Left colon (tissue), 2 donors: ENCODE measurements around the gene FER. TPM values are rescaled to one million over a fixed set of nuclear protein-coding genes. Genes with fewer than 3 reads are reported as not detected.
"Not testable (repeated sequence)": the region's sequence is repeated elsewhere in the genome, so short reads cannot be mapped to it uniquely, and the experiment has no call there.

ENCODE experiments used
- ATAC-seq: fragments of 200-7000 bp; cut with Tn5 transposase; one replicate; pipeline ENCODE4 v1.9.1; 2020; ENCODE audit warnings: mild to moderate bottlenecking, moderate library complexity
- DNase-seq, 2 donors: peaks; one replicate each; pipeline ENCODE4 v3.0.0-alpha.2; 2020
- intact Hi-C, 2 donors: fragments of 100-400 bp; cut with DNase I in 1 of 2; cut with micrococcal nuclease in 1 of 2; formaldehyde crosslinking; loops; one replicate each; pipeline versions ENCODE4 v1.11.2 to v1.14.0; 2022; cut with DNase I, micrococcal nuclease
- total RNA-seq, 2 donors: library from RNA; stranded (reverse); fragmentation: NEBNext Ultra II Directional; extraction: Animal tissue kit (Norgen Biotek cat#: 25700); gene quantifications; one replicate each; pipeline ENCODE4 v1.2.1, GENCODE V29; 2021
- donor health status: DM: no; HTN: no; CAD: no.
- donor health status: DM: yes; HTN: yes; CAD: no.

The FER gene
- total RNA-seq, 2 donors from 2014 or later, result 11.6 to 15.6 TPM

DNA sequence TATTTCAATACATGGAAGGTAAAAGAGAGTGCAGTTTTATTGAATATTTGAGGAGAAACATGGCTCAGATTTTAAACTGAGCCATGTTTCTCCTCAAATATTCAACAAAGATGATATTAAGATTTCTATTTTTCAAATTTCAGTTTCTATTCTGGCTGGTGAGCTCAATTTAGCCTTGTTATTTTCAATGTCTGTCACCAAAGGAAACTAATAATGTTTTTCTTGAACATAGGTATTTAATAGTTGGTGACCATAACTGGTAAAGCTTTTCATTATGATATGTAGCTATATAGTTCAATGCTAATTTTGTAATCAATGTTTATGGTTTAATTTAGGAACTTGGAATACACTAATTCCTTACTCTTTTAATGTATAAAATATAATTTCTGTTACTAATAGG is 177.4 kb downstream of the FER start:
- ATAC-seq (no peak), DNase-seq (no peak)
- intact Hi-C loops, result no loop called here

DNA sequence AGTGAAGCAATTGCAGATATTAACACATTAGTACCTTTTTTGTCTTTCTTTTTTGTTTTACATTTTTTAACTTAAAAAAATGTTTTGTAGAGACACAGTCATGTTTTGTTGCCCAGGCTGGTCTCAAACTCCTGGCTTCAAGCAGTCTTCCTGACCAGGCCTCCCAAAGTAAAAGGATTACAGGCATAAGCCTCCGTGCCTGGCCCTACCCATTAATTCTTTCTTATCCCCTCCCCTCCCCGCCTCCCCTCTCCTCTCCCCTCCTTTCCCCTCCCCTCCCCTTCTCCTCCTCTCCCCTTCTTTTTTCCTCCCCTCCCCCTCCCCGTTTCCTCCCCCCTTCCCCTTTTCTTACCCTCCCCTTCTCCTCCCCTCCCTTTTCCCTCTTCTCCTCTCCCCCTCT is 182.4 kb downstream of the FER start:
- DNase-seq (no peak), ATAC-seq (no peak)
- intact Hi-C loops, result no loop called here

DNA sequence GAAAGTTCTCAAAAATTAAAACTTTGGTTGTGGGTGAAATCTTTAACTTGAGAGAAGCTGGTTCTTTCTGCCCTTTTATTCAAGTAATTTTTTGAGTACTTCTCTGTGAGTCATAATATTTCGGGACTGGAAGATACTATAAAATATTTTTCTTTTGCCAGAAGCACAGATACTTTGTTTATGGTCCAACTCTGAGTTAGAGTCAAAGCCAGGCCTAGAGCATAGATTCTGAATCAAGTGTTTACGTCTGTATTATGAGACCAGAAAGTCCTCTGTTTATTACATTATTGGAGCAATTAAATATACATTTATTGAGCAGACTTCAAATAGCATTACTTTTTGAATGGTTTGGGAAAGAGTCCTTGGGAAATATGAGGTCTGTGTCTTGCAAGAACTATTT is 187.9 kb downstream of the FER start:
- DNase-seq (no peak), ATAC-seq (no peak)
- intact Hi-C loops, result no loop called here

DNA sequence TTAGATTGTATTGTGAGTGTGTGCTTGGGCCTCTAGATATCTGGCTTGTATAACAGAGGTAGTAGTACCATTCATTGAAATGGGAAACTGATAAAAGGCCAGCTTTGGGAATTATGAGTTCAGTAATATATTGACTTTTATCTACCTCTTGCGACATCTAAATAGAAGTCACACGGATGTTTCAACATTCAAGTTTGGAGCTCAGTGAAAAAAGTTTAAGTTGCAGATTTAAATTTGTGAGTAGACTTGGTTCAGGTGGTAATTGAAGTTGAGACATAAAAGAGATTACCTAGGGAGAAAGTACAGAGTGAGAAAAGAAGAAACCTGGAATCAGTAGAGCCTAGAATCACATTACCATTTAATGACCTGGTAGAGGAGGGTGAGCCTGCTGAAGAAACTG is 189.5 kb downstream of the FER start:
- ATAC-seq (no peak), DNase-seq (no peak)
- intact Hi-C loops, result no loop called here

DNA sequence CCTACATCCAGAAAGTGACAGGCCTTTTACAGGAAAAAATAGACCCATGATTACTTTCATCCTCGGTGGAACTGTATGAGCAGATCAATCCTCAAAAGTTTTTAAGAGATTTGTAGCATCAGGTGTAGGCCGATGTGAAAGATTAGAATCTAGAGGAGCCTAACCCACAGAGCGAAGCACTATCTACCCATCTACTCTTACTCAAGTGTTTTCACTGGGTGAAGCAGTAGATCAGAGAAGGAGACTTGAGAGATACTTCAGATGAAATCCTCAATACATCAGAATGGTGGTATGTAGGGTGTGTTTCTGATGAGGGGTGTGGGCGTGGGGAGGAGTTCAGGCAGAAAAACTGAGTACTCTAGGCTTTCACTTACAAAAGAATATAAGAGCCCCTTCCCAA is 192.8 kb downstream of the FER start:
- ATAC-seq (no peak), DNase-seq (no peak)
- intact Hi-C loops, result no loop called here

DNA sequence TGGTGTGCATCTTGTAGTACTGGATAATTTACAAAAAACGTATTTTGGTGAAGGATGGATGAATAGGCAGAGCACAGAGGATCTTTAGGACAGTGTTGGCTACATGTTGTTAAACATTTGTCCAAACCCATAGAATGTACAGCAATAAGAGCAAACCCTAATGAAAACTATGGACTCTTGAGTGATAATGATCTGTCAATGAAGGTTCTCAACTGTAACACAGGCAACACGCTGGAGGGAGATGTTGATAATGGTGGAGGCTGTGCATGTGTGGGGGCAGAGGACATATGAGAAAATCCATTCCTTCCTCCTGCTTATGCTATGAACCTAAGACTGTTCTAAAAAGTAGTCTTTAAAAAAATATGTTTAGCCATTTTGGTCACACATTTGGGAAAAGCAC is 194.0 kb downstream of the FER start:
- no peak for DNase-seq
- intact Hi-C loops, result no loop called here
- ATAC-seq, result no peak

DNA sequence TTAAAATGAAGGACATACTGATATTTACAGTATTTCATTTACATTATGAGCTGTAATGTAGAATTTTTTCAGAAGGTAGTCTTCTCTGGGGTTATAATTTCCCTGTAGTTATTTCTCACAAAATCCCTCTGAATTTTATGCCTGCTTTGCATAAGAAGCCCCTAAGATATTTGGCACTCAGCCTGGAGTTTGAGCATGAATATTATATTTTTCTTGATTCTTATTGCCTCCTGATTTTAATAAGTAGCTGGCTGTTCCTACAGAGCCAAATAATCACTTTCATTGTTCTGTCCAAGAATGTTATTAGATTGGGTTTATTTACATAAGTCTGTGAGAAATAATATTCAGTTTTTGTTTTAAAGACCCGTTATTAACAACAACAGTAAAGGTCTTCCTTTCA is 195.0 kb downstream of the FER start:
- intact Hi-C loops, result no loop called here
- ATAC-seq (no peak), DNase-seq (no peak)

DNA sequence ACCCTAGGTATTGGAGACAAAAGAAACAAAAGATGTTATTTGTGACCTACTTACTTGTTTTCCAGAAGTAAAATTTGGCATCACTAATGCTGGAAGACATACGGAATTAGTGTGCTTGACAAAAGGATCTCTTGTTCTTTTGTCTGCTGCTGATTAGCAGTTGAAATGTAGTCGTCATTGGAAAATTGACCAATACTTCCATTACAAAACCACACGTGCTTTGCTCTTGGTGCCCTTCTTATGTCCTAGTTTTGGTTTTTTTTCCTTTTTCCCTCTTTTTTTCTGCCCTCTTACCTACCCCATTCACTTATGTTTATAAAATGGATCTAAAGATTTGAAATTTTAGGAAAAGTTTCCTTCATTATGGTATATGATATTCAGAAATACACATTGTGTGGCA is 197.4 kb downstream of the FER start:
- intact Hi-C loops, result no loop called here
- ATAC-seq (no peak), DNase-seq (no peak)

DNA sequence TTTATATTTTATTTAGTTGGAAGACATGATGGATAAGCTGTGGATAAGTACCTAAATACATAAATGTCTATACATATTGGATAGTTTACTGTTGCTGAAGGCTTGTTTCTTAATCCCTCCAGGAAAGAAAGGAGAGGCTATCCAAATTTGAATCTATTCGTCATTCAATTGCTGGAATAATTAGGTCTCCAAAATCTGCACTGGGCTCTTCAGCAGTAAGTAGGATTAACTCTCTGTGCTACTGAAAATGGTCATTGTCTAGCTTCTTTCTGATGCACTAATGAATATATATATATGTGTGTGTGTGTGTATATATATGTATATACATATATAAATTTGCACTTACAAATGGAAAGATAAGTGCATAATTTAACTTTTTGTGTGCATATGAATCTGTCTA is 198.3 kb downstream of the FER start:
- ATAC-seq, result no peak
- intact Hi-C loops, result no loop called here

DNA sequence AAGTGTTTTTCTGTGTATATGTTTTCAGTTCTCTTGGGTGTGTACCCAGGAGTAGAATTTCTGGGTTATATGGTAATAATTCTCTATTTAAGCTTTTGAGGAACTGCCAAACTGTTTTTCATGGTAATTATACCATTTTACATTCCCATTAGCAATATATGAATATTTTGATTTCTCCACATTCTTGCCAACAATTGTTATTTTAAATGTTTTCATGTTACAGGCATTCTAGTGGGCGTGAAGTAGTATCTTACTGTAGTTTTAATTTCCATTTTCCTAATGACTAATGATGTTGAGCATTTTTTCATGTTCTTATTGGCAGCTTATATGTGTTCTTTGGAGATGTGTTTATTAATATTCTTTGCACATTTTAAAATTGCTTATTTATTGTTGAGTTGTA is 199.5 kb downstream of the FER start:
- no peak for DNase-seq
- intact Hi-C loops, result no loop called here
- no peak for ATAC-seq

More for the DNA sequence above, 198.3 kb downstream of the FER start:
- DNase-seq, result no peak

DNA sequence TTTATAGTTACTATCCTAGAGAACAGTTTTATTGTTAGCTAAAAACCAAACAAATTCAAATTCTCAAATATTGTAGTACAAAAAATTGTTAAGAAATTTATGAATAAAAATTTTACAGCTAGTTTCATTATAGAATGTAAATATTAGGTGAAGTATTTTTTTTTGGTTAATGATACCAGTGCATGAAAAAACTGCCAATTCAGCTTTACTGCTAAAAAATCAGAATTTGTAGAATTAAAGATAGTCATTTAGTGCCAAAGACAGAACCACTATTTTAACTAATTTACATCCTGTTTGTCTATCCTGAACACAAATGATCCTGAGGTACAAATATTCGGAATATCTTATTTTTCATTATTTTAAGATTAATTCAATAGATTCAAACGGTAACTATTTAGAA is 202.6 kb downstream of the FER start:
- no peak for DNase-seq
- intact Hi-C loops, result no loop called here
- no peak for ATAC-seq

DNA sequence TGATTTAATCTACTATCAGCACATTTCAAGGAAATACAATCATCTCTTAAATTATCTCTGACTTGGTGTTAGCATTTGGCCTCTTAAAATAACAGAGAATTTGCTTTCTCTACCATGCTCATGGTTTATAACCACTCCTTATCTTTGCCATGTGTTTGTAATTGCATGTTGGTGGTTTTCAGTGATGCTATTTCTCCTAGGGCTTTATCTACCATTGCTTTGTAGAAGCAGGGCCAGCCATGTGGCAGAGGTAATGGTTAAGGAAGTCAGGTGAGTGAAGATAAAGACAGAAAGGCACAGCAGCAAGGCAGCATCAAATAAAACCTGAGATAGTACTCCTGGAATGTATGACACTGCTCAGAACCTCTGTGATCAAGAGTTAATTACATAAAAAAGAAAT is 206.2 kb downstream of the FER start:
- DNase-seq (no peak), ATAC-seq (peak; percentile 78)
- intact Hi-C loops, result no loop called here

DNA sequence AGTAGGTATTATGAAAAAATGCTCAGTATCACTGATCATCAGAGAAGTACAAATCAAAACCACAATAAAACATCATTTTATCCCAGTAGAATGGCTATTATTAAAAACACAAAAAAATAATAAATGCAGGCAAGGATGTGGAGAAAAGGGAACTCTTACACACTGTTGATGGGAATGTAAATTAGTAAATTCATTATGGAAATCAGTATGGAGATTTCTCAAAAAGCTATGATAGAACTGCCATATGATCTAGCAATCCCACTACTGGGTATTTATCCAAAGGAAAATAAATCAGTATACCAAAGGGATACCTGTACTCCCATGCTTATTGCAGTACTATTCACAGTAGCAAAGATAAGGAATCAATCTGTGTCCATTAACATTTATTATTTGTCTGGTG is 209.6 kb downstream of the FER start:
- DNase-seq, result no peak
- no peak for ATAC-seq
- intact Hi-C loops, result no loop called here

DNA sequence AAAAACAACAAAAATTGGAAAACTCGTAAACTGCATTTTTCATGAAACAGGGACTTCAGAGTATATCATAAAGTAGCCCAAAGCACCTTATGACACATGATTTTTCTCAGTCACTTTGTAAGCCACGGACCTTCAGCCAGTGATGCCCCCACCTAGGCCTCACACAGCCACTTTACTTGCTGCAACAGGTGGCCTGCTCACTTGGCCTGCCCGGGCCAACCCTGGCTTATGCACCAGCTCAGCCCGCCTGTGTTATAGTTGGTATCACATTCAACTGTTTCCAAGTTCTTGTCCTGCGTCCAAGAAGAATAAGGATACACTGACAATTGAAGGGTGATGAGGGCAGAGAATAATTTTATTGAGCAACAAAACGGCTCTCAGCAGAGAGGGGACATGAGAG is 219.2 kb downstream of the FER start:
- intact Hi-C loops, result no loop called here
- DNase-seq (no peak), ATAC-seq (no peak)

DNA sequence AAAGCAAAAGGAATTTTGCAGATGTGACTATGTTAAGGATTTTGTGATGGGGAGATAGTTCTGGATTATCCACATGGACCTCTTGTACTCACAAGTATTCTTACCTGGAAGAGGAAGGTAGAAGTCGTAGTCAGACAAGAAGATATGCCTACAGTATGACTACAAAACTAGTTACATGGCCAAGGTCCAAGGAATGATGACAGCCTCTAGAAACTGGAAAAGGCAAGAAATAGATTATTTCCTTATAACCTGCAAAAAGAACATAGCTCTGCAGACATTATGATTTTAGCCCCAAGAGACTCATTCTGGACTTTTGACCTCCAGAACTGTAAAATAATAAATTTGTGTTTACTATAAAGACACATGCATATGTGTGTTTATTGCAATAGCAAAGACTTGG is 226.9 kb downstream of the FER start:
- DNase-seq, result no peak
- ATAC-seq, result peak; percentile 97
- intact Hi-C loops, result no loop called here

DNA sequence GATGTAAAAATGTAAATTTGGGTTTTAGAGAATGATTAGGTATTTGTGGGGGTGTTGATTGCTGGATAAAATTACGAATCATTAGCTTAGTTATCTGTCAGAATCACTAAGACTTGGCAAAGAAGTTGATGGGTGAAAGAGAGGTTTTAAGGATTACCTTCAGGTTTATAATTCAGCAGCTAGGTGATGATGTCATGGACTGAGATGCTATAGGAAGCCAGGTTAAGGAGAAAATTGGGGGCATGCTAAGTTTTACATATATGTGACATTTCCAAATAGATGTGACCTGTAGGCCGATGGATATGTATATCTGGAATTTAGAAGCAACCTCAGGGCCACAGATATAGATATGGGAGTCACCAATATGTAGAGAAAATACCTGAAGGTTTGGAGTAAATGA is 228.0 kb downstream of the FER start:
- no peak for ATAC-seq
- DNase-seq, result no peak
- intact Hi-C loops, result no loop called here

DNA sequence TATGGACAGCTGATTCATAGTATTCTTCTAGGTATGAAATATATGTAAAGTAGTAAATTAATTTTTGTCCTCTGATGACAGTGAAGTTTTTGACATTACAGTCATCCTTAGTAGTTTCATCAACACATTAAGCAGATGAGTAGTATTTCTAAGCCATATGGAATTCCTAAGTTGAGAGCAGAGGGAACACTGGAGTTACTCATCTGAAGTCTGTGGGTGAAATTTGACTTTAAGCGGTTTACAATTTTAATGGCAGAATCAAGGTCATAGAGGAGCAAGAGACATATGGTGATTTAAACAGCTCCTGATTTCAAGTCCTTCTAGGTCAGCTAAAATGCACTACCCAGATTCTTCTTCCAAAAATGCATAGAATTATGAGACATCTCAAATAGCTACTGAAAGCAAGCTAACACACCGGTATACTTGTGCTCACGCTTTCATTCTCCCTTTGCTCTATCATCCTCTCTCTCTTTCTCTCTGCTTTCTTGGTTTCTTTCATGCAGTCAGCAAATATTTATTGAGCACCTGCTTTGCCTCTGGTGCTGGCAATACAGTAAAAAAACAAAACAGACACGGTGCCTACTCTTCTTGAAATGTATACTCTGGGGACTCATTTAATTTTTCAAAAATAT is 235.9 kb downstream of the FER start:
- intact Hi-C loops, result no loop called here
- ATAC-seq (no peak), DNase-seq (no peak)

DNA sequence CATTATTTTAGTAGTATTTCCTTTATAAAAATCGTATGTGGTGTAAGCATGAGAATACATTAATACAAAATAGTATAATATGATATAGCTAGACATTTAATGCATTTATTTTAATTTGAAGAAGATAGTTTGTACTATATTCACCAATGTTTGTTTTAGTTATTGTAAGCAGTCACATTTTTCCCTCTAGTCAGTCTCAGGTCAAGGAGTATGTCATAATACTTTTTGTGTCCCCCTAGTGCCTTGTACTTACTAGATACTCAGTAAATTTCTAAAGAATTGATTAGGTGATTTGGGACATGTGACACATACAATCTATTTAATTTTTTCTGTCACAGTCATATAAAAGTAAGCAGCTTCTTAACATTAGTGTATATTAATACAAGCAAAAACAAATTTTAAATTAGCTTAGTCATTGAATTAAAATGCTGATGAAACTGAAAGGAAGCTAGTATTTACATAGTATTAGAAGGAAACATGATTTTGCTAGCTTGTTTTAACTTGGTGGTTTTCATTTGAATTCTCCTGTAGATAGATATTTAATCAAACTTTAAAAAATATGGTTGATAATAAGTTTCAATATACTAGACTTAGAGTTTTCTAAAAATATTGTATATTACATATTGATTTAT is 242.2 kb downstream of the FER start:
- no peak for ATAC-seq
- no peak for DNase-seq
- intact Hi-C loops, result no loop called here

DNA sequence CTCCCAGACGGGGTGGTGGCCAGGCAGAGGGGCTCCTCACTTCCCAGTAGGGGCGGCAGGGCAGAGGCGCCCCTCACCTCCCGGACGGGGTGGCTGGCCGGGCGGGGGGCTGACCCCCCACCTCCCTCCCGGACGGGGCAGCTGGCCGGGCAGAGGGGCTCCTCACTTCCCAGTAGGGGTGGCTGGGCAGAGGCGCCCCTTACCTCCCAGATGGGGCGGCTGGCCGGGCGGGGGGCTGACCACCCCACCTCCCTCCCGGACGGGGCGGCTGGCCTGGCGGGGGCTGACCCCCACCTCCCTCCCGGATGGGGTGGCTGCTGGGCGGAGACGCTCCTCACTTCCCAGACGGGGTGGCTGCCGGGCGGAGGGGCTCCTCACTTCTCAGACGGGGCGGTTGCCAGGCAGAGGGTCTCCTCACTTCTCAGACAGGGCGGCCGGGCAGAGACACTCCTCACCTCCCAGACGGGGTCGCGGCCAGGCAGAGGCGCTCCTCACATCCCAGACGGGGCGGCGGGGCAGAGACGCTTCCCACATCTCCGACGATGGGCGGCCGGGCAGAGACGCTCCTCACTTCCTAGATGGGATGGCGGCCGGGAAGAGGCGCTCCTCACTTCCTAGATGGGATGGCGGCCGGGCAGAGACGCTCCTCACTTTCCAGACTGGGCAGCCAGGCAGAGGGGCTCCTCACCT is 244.8 kb downstream of the FER start:
- intact Hi-C loops, DNase-seq, ATAC-seq: not testable (repeated sequence)

DNA sequence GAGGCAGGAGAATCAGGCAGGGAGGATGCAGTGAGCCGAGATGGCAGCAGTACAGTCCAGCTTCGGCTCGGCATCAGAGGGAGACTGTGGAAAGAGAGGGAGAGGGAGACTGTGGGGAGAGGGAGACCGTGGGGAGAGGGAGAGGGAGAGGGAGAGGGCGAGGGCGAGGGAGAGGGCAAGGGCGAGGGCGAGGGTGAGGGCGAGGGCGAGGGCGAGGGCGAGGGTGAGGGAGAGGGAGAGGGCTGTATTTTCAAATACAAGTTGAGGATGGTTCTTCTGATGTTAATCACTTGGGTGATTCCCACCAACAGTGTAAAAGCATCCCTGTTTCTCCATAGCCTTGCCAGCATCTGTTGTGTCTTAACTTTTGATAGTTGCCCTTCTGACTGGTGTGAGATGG is 245.7 kb downstream of the FER start:
- DNase-seq, intact Hi-C loops, ATAC-seq: not testable (repeated sequence)

DNA sequence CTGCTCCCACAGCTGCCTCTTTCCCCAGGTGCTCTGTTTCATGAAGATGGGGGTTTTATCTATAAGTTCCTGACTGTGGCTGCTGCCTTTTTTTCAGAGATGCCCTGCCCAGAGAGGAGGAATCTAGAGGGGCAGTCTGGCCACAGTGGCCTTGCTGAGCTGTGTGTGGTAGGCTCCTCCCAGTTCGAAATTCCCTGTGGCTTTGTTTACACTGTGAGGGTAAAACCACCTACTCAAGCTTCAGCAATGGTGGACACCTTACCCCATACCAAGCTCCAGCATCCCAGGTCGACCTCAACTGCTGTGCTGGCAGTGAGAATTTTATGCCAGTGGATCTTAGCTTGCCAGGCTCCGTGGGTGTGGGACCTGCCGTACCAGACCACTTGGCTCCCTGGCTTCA is 250.0 kb downstream of the FER start:
- DNase-seq, result no peak
- intact Hi-C loops, result no loop called here
- ATAC-seq, result no peak
